Prostate gland (tissue), 2 donors: ENCODE measurements around the gene GLO1.

Source experiments
- POLR2A ChIP-seq: fragments of 450-650 bp; IDR thresholded peaks from one replicate; pipeline ENCODE4 v1.6.1; 2016; ENCODE audit warnings: antibody characterized with exemption, mild to moderate bottlenecking
- POLR2AphosphoS5 ChIP-seq: sonication (generic); formaldehyde crosslinking; IDR thresholded peaks from one replicate; pipeline ENCODE4 v1.6.1; 2017; ENCODE audit warnings: antibody characterized with exemption
- TF ChIP-seq, protein P1 (sequence below), 4 experiments: fragments of 200-600 bp in 2 of 4; fragments of 450-650 bp in 2 of 4; sonication (generic) in 2 of 4; IDR thresholded peaks; 1 replicate in 3 of 4; 2 replicates in 1 of 4; pipeline ENCODE4 v1.5.1; 2016 to 2019; ENCODE audit warnings: antibody characterized with exemption in 4 of 4, mild to moderate bottlenecking in 2 of 4, moderate library complexity in 2 of 4

DNA sequence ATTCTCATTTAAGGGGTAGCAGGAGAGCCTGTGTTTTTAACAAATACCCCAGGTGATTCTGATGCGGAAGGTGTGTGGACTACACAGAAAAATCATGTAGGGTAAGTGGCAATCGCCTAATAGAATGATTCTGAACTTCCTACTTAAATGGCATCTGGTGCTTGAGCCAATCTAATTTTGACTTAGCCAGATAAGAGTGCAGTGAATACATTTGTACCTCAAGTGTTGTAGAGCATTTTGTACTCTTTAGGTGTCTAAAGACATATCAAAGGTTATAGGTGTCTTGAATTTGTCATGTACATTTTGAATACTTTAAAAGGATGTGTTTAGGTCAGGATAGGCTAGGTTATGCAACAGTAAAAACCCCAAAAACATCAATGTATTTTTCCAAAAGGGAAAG, 53.2 kb downstream of the GLO1 start:
- TF ChIP-seq, protein P1, sequence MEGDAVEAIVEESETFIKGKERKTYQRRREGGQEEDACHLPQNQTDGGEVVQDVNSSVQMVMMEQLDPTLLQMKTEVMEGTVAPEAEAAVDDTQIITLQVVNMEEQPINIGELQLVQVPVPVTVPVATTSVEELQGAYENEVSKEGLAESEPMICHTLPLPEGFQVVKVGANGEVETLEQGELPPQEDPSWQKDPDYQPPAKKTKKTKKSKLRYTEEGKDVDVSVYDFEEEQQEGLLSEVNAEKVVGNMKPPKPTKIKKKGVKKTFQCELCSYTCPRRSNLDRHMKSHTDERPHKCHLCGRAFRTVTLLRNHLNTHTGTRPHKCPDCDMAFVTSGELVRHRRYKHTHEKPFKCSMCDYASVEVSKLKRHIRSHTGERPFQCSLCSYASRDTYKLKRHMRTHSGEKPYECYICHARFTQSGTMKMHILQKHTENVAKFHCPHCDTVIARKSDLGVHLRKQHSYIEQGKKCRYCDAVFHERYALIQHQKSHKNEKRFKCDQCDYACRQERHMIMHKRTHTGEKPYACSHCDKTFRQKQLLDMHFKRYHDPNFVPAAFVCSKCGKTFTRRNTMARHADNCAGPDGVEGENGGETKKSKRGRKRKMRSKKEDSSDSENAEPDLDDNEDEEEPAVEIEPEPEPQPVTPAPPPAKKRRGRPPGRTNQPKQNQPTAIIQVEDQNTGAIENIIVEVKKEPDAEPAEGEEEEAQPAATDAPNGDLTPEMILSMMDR (IDR thresholded peaks at IDR 0.05) = no peak
- TF ChIP-seq POLR2A (no peak), POLR2AphosphoS5 (no peak)
